ENCODE measurements around the gene ETHE1. TPM values are rescaled to one million over a fixed set of nuclear protein-coding genes. Genes with fewer than 3 reads are reported as not detected.
"Not testable (repeated sequence)": the region's sequence is repeated elsewhere in the genome, so short reads cannot be mapped to it uniquely, and the experiment has no call there.

The ETHE1 gene
- total RNA-seq, 4 donors from 2014 or later, result 33.7 to 54.5 (median 41.9) TPM

- Histone ChIP-seq H3K27me3 (no peaks in the 10 kb centered on the region), H3K9me3 (no peaks in the 10 kb centered on the region), H3K36me3 (peaks cover 0 to 7% (median 0%) of the 10 kb centered on the region in 3 donors), H3K4me1 (peaks cover 0 to 47% (median 20%) of the 10 kb centered on the region in 4 donors), H3K4me3 (peak overlapping the region; percentile 65 to 93 (median 88)), H3K27ac (peak overlapping the region; percentile 79 to 93 (median 90))
- peak; percentile 31 to 58 for DNase-seq (ENCODE audit: low spot score in 2 of 2)
- WGBS, 2 donors, result 15 to 17% methylated on average over 12 of the region's 12 CpGs
- TF ChIP-seq POLR2A (IDR thresholded peaks at IDR 0.05) (no peak), EP300 (IDR thresholded peaks at IDR 0.05) (peak in 1 of 2 donors; percentile 70), CTCF (IDR thresholded peaks at IDR 0.05) (peak in 1 of 5 experiments; percentile 15)
Measured at GRCh38 chr19:43524922-43525835, 1.8 kb downstream of the ETHE1 start.

GRCh38 chr19:43523696-43524095 lies 3.3 kb downstream of the ETHE1 start:
- not testable (repeated sequence) for H3K9me3 ChIP-seq; H3K27ac ChIP-seq; H3K4me3 ChIP-seq; H3K36me3 ChIP-seq; DNase-seq (ENCODE audit: low spot score in 2 of 2); H3K27me3 ChIP-seq
- peaks cover 0 to 54% (median 20%) of the 10 kb centered on the region in 4 donors for H3K4me1 ChIP-seq
- 90 to 97% methylated on average over 8 of the region's 8 CpGs for WGBS, 2 donors

DNA sequence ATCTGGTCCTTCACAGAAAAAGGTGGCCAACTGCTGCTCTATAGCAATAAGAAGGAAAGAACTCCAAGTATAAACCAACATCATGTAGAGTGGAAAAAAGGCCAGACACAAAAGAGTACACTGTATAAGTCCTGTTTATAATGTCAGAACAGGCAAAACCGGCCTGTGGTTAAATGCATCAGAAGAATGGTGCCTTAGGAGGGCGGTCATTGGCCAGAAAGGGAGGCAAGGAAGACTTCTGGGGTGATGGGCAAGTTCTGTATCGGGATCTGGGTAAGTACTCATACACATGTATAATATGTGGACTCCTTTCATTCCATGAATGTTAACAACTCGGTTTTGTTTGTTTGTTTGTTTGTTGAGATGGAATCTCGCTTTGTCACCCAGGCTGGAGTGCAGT lies 4.1 kb downstream of the ETHE1 start:
- H3K27me3 ChIP-seq, result no peaks in the 10 kb centered on the region
- H3K36me3 ChIP-seq, result peaks cover 0 to 7% (median 0%) of the 10 kb centered on the region in 3 donors
- TF ChIP-seq POLR2A (IDR thresholded peaks at IDR 0.05), result no peak
- no peak for TF ChIP-seq CTCF (IDR thresholded peaks at IDR 0.05)
- TF ChIP-seq EP300 (IDR thresholded peaks at IDR 0.05), result no peak
- H3K27ac ChIP-seq, result no peak overlapping the region
- H3K9me3 ChIP-seq, result no peaks in the 10 kb centered on the region
- no peak overlapping the region for H3K4me3 ChIP-seq
- DNase-seq (ENCODE audit: low spot score in 2 of 2), result no peak
- 75% methylated on average over 5 of the region's 5 CpGs for WGBS, 2 donors
- peaks cover 0 to 53% (median 19%) of the 10 kb centered on the region in 4 donors for H3K4me1 ChIP-seq

DNA sequence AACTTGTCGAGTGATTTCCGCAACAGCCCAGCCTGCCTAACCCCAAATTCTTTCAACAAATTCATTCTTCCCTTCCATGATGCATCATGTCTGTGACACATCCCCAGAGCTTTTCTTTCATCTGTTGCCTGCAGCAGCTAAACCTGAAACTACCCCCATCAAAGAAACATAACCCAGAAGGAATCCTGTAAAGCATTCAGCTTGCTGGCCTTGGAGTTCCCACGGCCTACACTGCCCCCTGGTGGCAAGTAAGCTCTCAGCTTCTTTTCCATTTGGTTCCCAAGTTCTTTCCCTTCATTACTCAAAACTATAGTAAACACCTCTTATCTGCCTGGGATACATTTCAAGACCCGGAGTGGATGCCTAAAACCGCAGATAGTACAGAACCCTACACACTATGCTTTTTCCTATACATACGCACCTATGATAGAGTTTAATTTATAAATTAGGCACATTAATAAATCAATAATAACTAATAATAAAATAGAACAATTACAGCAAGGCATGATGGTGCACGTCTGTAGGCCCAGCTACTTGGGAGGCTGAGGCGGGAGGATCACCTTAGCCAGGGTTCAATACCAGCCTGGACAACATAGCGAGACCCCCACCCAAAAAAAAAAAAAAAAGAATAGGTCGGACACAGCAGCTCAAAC lies 7.4 kb downstream of the ETHE1 start:
- peaks cover 0 to 30% (median 2%) of the 10 kb centered on the region in 4 donors for H3K4me1 ChIP-seq
- H3K27ac ChIP-seq, result no peak overlapping the region
- no peaks in the 10 kb centered on the region for H3K9me3 ChIP-seq
- no peak for TF ChIP-seq POLR2A (IDR thresholded peaks at IDR 0.05)
- TF ChIP-seq CTCF (IDR thresholded peaks at IDR 0.05), result peak; percentile 74 to 92 (median 83)
- H3K36me3 ChIP-seq, result peaks cover 0 to 20% (median 0%) of the 10 kb centered on the region in 3 donors
- no peaks in the 10 kb centered on the region for H3K27me3 ChIP-seq
- no peak overlapping the region for H3K4me3 ChIP-seq
- DNase-seq (ENCODE audit: low spot score in 2 of 2), result peak; percentile 55 to 73
- 52 to 53% methylated on average over 10 of the region's 10 CpGs for WGBS, 2 donors

DNA sequence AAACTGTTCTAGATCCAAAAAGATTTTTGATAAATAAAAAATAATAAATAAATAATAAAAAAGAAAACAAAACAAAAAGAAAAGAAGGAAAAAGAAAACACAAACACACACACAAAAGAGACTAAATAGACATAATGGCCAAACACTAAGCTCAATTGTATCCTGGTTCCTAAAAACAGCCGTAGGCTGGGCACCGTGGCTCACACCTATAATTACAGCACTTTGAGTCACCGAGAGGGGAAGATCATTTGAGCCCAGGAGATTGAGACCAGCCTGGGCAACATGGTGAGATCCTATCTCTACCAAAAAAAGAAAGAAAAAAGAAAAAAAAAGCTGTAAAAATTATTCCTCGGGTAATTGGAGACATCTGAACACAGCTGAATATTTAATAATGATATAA lies 8.9 kb downstream of the ETHE1 start:
- Histone ChIP-seq H3K27ac (no peak overlapping the region), H3K9me3 (no peaks in the 10 kb centered on the region), H3K27me3 (no peaks in the 10 kb centered on the region), H3K4me1 (peaks cover 0 to 17% (median 0%) of the 10 kb centered on the region in 4 donors), H3K36me3 (peaks cover 0 to 27% (median 0%) of the 10 kb centered on the region in 3 donors), H3K4me3 (no peak overlapping the region)
- TF ChIP-seq EP300 (IDR thresholded peaks at IDR 0.05) (no peak), POLR2A (IDR thresholded peaks at IDR 0.05) (no peak), CTCF (IDR thresholded peaks at IDR 0.05) (no peak)
- no peak for DNase-seq (ENCODE audit: low spot score in 2 of 2)
- WGBS, 2 donors, result 49 to 53% methylated on average over 3 to 4 of the region's 4 CpGs

DNA sequence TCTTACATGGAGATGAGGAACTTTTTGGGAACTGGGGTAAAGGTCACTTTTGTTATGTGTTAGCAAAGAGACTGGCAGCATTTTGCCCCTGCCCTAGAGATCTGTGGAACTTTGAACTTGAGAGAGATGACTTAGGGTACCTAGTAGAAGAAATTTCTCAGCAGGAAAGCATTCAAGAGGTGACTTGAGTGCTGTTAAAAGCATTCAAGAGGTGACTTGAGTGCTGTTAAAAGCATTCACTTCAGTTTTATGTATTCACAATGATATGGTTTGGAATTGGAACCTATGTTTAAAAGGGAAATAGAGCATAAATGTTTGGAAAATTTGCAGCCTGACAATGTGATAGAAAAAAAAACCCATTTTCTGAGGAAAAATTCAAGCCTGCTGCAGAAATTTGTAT lies 14.6 kb downstream of the ETHE1 start:
- H3K27ac ChIP-seq; H3K4me3 ChIP-seq; DNase-seq (ENCODE audit: low spot score in 2 of 2); H3K27me3 ChIP-seq; H3K4me1 ChIP-seq; H3K9me3 ChIP-seq: not testable (repeated sequence)
- peaks cover 0 to 63% (median 5%) of the 10 kb centered on the region in 3 donors for H3K36me3 ChIP-seq
